ENCODE measurements around the gene EML1.

EML1 gene

GRCh38 chr14:99876406-99876805 lies 83.2 kb downstream of the EML1 start:
- no peak for DNase-seq

GRCh38 chr14:99878563-99878962 lies 85.3 kb downstream of the EML1 start:
- DNase-seq, result no peak

GRCh38 chr14:99879401-99880295 lies 86.4 kb downstream of the EML1 start:
- DNase-seq, result no peak

GRCh38 chr14:99880651-99881420 lies 87.6 kb downstream of the EML1 start:
- DNase-seq, result peak; percentile 51

GRCh38 chr14:99883866-99884650 lies 90.8 kb downstream of the EML1 start:
- DNase-seq, result no peak

GRCh38 chr14:99884834-99885648 lies 91.8 kb downstream of the EML1 start:
- DNase-seq, result peak; percentile 59

- DNase-seq, result no peak
These were observed 92.4 kb downstream of the EML1 start for GRCh38 chr14:99885649-99885958.

GRCh38 chr14:99887407-99887806 lies 94.2 kb downstream of the EML1 start:
- DNase-seq, result no peak

GRCh38 chr14:99888149-99888548 lies 94.9 kb downstream of the EML1 start:
- DNase-seq, result no peak

GRCh38 chr14:99889268-99889667 lies 96.1 kb downstream of the EML1 start:
- peak; percentile 18 for DNase-seq

- DNase-seq, result no peak
These were observed 98.1 kb downstream of the EML1 start for GRCh38 chr14:99891266-99891665.

- DNase-seq, result no peak
These were observed 98.7 kb downstream of the EML1 start for GRCh38 chr14:99891900-99892299.

GRCh38 chr14:99892406-99892805 lies 99.2 kb downstream of the EML1 start:
- no peak for DNase-seq

GRCh38 chr14:99896361-99896760 lies 103.1 kb downstream of the EML1 start:
- DNase-seq, result no peak

- peak; percentile 23 for DNase-seq
These were observed 106.5 kb downstream of the EML1 start for GRCh38 chr14:99899578-99900178.

- DNase-seq, result no peak
These were observed 109.7 kb downstream of the EML1 start for GRCh38 chr14:99902925-99903324.

- DNase-seq, result no peak
These were observed 111.3 kb downstream of the EML1 start for GRCh38 chr14:99904506-99904905.

GRCh38 chr14:99905121-99905520 lies 111.9 kb downstream of the EML1 start:
- DNase-seq, result no peak

GRCh38 chr14:99907761-99908652 lies 114.8 kb downstream of the EML1 start:
- DNase-seq, result no peak

- no peak for DNase-seq
These were observed 115.5 kb downstream of the EML1 start for GRCh38 chr14:99908653-99909250.
